Suprapubic skin (tissue), 4 donors: ENCODE results near the gene DDOST.

ENCODE experiments used
- CTCF ChIP-seq, 2 donors: fragments of 200-600 bp in 1 of 2; fragments of 450-650 bp in 1 of 2; sonication (generic) in 1 of 2; IDR thresholded peaks; one replicate each; pipeline ENCODE4 v1.5.1; 2016 to 2019; ENCODE audit warnings: antibody characterized with exemption in 2 of 2, mild to moderate bottlenecking in 1 of 2, moderate library complexity in 1 of 2
- POLR2A ChIP-seq, 2 donors: fragments of 450-650 bp; IDR thresholded peaks; one replicate each; pipeline ENCODE4 v1.6.1; 2017; ENCODE audit warnings: antibody characterized with exemption in 2 of 2, mild to moderate bottlenecking in 2 of 2, moderate library complexity in 2 of 2
- POLR2AphosphoS5 ChIP-seq, 3 donors: sonication (generic); formaldehyde crosslinking; IDR thresholded peaks; one replicate each; pipeline ENCODE4 v1.6.1; 2017; ENCODE audit warnings: antibody characterized with exemption in 3 of 3

DNA sequence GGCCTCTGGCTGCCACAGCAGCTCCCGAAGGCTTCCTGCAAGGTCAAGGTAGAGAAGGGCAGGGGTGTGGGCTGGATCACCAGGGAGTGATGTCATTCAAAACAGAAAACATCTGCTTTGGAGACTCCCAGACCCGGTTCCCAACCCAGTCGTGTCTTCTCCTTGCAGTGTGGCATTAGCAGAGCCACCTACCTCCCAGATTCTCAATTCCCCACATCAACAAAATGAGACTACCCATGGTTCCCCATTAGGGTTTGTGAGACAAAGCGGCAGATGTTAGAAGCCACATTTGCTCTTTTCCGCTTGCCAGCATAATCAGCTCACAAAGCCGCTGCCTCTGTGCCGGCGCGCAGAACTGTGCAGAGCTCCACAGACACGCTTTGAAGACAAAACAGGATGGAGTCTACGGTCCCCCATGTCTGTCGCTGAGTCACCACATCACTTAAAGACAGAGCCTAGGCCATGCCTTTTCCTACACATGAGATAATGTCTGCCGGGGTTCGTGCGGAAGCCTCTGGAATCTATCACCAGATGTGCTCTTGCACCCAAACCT lies 44.1 kb upstream of the DDOST start:
- TF ChIP-seq CTCF (IDR thresholded peaks at IDR 0.05), result no peak
- no peak for TF ChIP-seq POLR2A (IDR thresholded peaks at IDR 0.05)
- TF ChIP-seq POLR2AphosphoS5 (IDR thresholded peaks at IDR 0.05), result no peak
